Cardiac muscle cell (in vitro differentiated cells and primary cell): Measurements from ENCODE around the gene ZNF677. TPM values are rescaled to one million over a fixed set of nuclear protein-coding genes. Genes with fewer than 3 reads are reported as not detected.
"Not testable (repeated sequence)": the region's sequence is repeated elsewhere in the genome, so short reads cannot be mapped to it uniquely, and the experiment has no call there.

ENCODE experiments used
- DNase-seq, 2 donors: peaks; one replicate each; pipeline versions ENCODE4 v3.0.0 to v3.0.0-alpha.2; 2010 to 2017; ENCODE audit warnings: low read depth in 1 of 2, low spot score in 1 of 2
- H3K27ac ChIP-seq: fragments of 200-600 bp; sonication (generic); 2 replicates; pipeline ENCODE4 v1.5.1; 2016
- H3K27me3 ChIP-seq: fragments of 200-600 bp; sonication (generic); 2 replicates; pipeline ENCODE4 v1.6.0; 2016; ENCODE audit warnings: control low read depth
- H3K36me3 ChIP-seq: fragments of 200-600 bp; sonication (generic); 2 replicates; pipeline ENCODE4 v1.5.1; 2016; ENCODE audit warnings: control low read depth
- H3K4me1 ChIP-seq: fragments of 200-600 bp; sonication (generic); 2 replicates; pipeline ENCODE4 v1.8.1; 2017; ENCODE audit warnings: low read depth, mild to moderate bottlenecking, mixed run types
- H3K4me3 ChIP-seq: fragments of 200-600 bp; sonication (generic); 2 replicates; pipeline ENCODE4 v1.5.1; 2016; ENCODE audit warnings: mild to moderate bottlenecking
- H3K9me3 ChIP-seq: fragments of 200-600 bp; sonication (generic); 2 replicates; pipeline ENCODE4 v1.5.1; 2017; ENCODE audit warnings: low read depth, mild to moderate bottlenecking, control low read depth
- polyA plus RNA-seq: library from polyadenylated mRNA; unstranded; fragments of >200 nt; fragmentation: Nextera tagmentation; extraction: Ambion mirVana; gene quantifications from 2 replicates; pipeline ENCODE4 v1.2.1, GENCODE V29; 2016
- total RNA-seq: library from RNA; depleted of rRNA; stranded (reverse); fragments of >200 nt; gene quantifications from 2 replicates; pipeline ENCODE4 v1.2.3, GENCODE V29; 2016
- TF ChIP-seq, protein P1 (sequence below): IDR thresholded peaks from 2 replicates; pipeline ENCODE4 v1.5.1; 2012; ENCODE audit warnings: low read depth, mild to moderate bottlenecking, low read length

ZNF677 gene
- total and polyA plus RNA-seq, 2 experiments from 2014 or later, result 49.2 to 62.1 TPM

DNA sequence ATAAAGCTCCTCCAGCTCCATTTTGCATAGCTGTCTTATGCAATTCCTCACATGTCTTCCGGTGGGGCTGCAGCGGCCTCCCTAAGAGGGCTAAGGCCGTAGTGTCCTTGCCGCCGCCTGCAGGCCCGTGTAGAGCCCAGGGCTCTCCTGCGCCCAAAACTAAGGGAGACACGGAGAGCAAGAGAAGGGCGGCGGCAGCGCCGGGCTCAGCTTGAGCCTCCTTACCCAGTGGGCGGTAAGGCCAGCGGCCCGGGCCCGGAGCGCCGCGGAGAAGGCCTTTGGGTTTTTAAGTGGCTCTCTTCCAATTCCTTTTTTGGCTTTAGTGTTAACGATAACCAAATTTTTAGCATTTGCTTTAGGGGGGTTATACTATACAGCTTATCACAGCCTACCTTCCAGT lies 30.1 kb downstream of the ZNF677 start:
- H3K27me3 ChIP-seq, result no peaks in the 10 kb centered on the region
- DNase-seq, result no peak
- no peak overlapping the region for H3K27ac ChIP-seq
- no peaks in the 10 kb centered on the region for H3K9me3 ChIP-seq
- no peaks in the 10 kb centered on the region for H3K4me1 ChIP-seq
- H3K4me3 ChIP-seq, result no peak overlapping the region
- no peaks in the 10 kb centered on the region for H3K36me3 ChIP-seq
- TF ChIP-seq, protein P1, sequence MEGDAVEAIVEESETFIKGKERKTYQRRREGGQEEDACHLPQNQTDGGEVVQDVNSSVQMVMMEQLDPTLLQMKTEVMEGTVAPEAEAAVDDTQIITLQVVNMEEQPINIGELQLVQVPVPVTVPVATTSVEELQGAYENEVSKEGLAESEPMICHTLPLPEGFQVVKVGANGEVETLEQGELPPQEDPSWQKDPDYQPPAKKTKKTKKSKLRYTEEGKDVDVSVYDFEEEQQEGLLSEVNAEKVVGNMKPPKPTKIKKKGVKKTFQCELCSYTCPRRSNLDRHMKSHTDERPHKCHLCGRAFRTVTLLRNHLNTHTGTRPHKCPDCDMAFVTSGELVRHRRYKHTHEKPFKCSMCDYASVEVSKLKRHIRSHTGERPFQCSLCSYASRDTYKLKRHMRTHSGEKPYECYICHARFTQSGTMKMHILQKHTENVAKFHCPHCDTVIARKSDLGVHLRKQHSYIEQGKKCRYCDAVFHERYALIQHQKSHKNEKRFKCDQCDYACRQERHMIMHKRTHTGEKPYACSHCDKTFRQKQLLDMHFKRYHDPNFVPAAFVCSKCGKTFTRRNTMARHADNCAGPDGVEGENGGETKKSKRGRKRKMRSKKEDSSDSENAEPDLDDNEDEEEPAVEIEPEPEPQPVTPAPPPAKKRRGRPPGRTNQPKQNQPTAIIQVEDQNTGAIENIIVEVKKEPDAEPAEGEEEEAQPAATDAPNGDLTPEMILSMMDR, result no peak

DNA sequence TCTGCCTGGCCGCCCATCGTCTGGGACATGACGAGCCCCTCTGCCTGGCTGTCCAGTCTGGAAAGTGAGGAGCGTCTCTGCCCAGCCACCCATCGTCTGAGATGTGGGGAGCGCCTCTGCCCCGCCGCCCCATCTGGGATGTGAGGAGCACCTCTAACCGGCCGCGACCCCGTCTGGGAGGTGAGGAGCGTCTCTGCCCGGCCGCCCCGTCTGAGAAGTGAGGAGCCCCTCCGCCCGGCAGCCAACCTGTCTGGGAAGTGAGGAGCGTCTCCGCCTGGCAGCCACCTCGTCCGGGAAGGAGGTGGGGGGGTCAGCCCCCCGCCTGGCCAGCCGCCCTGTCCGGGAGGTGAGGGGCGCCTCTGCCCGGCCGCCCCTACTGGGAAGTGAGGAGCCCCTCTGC lies 32.0 kb downstream of the ZNF677 start:
- H3K36me3 ChIP-seq, H3K9me3 ChIP-seq, H3K4me3 ChIP-seq, H3K27ac ChIP-seq, H3K27me3 ChIP-seq, DNase-seq, H3K4me1 ChIP-seq: not testable (repeated sequence)

DNA sequence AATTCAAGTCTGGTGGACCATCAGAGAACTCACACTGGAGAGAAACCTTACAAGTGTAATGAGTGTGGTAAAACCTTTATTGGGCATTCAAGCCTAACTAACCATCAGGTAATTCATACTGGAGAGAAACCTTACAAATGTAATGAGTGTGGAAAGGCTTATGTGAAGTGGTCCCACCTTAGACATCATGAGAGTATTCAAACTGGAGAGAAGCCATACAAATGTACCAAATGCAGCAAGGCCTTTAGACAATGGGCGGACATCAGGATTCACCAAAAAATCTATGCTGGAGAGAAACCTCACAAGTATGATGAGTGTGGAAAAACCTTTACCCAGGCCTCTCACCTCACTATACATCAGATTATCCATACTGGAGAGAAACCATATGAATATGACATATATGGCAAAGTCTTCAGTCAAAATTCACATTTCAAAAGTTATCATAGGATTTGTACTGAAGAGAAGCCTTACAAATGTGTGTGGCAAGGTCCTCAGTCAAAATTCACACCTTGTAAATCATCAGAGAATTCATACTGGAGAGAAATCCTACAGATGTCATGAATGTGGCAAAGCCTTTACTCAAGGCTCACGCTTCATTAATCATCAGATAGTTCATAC lies 41.9 kb downstream of the ZNF677 start:
- peaks cover 10% of the 10 kb centered on the region for H3K9me3 ChIP-seq

DNA sequence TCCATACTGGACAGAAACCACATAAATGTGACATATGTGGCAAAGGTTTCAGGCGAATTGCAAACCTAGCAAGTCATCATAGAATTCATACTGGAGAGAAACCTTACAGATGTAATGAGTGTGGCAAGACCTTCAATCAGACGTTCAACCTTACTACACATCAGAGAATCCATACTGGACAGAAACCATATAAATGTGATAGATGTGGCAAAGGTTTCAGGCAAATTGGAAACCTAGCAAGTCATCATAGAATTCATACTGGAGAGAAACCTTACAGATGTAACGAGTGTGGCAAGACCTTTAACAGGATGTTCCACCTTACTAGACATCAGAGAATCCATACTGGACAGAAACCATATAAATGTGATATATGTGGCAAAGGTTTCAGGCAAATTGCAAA lies 43.1 kb downstream of the ZNF677 start:
- H3K36me3 ChIP-seq, result not testable (repeated sequence)
- H3K9me3 ChIP-seq, result peaks cover 10% of the 10 kb centered on the region

More for the DNA sequence above, 41.9 kb downstream of the ZNF677 start:
- Histone ChIP-seq H3K4me1 (no peaks in the 10 kb centered on the region), H3K27me3 (no peaks in the 10 kb centered on the region), H3K4me3 (no peak overlapping the region), H3K27ac (no peak overlapping the region), H3K36me3 (no peaks in the 10 kb centered on the region)
- no peak for DNase-seq
- TF ChIP-seq, protein P1, result no peak

DNA sequence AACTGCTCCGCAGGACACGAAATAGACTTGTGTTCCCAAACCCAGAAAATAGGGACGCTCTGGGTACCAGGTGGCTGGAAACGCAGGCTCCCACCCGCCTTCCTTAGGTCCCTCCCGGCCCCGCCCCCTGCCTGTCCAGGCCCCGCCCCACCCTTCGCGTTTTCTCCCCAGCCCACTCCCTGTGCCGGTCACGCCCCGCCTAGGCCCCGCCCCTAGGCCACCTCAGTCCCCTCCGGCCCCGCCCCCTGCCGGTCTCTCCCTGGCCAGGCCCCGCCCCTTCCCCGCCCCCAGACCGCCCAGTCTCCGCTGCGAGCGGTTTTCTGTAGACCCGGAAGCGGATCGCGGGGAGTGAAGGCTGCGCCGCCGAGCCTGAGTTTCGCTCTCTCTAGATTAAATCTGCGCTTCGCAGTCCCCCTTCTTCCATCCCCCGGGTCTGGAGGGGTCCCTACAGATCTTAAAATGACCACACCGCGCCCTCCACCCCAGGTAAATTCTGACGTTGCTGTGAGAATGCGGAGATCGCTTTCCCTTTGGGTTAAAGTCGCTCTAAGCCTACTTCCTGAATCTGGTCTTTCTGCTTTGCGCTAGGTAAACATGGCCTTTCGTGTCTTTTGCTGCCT lies 57.8 kb downstream of the ZNF677 start:
- peak overlapping the region; percentile 90 for H3K4me3 ChIP-seq
- peak overlapping the region; percentile 71 for H3K27ac ChIP-seq
- TF ChIP-seq, protein P1, result no peak
- no peaks in the 10 kb centered on the region for H3K9me3 ChIP-seq
- no peaks in the 10 kb centered on the region for H3K27me3 ChIP-seq
- no peaks in the 10 kb centered on the region for H3K4me1 ChIP-seq
- H3K36me3 ChIP-seq, result no peaks in the 10 kb centered on the region
- peak; percentile 96 to 98 for DNase-seq

More for the DNA sequence above, 43.1 kb downstream of the ZNF677 start:
- H3K27me3 ChIP-seq, DNase-seq, H3K27ac ChIP-seq, H3K4me3 ChIP-seq, H3K4me1 ChIP-seq: not testable (repeated sequence)

DNA sequence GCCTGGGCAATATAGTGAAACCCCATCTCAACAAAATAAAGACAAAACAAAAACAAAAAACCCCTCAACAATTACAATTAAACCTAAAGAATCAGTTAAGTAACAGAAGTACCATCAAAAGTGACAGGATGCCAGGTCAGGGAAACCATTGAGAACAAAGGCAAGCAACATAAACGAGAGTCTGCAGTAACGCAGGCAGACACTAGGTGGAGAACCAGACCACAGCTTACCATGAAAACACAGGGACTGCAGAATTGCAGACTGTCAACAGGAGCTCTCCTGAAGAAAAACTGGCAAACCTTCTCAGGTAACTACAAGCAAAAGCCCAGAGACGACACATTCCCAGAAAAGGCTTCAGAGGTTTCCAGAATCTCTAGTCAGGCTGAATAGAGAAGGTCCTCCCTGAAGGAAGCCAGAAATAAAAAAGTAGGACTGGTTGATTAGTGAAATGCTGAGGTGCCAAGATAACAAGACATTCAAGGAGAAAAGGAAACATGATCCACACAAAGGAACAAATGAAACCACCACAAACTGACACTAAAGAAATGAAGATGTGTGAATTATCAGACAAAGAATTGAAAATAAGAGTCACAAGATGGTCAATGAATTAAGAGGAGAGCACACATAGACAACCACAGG lies 59.3 kb downstream of the ZNF677 start:
- no peak overlapping the region for H3K27ac ChIP-seq
- no peaks in the 10 kb centered on the region for H3K27me3 ChIP-seq
- no peaks in the 10 kb centered on the region for H3K36me3 ChIP-seq
- no peak overlapping the region for H3K4me3 ChIP-seq
- H3K9me3 ChIP-seq, result no peaks in the 10 kb centered on the region
- peak; percentile 85 to 87 for DNase-seq
- TF ChIP-seq, protein P1, result peak; percentile 94
- no peaks in the 10 kb centered on the region for H3K4me1 ChIP-seq
